Upper lobe of right lung (tissue), 1 donor: ENCODE measurements around the gene BMPR2. TPM values are rescaled to one million over a fixed set of nuclear protein-coding genes. Genes with fewer than 3 reads are reported as not detected.
A peak's percentile ranks its signal among the peaks of the same experiment; 100 is the strongest.
"Not testable (repeated sequence)": the region's sequence is repeated elsewhere in the genome, so short reads cannot be mapped to it uniquely, and the experiment has no call there.

ENCODE experiments used
- ATAC-seq: fragments of 200-7000 bp; cut with Tn5 transposase; one replicate; pipeline ENCODE4 v1.9.1; 2020; ENCODE audit warnings: mild to moderate bottlenecking, moderate library complexity
- DNase-seq: peaks from one replicate; pipeline ENCODE4 v3.0.0-alpha.2; 2020
- H3K27ac ChIP-seq: fragments of 200-600 bp; one replicate; pipeline ENCODE4 v1.8.0; 2022
- H3K27me3 ChIP-seq: fragments of 200-600 bp; one replicate; pipeline ENCODE4 v1.8.0; 2022; ENCODE audit warnings: mild to moderate bottlenecking
- H3K36me3 ChIP-seq: fragments of 200-600 bp; one replicate; pipeline ENCODE4 v1.8.0; 2022
- H3K4me1 ChIP-seq: fragments of 200-600 bp; one replicate; pipeline ENCODE4 v1.8.0; 2022
- H3K4me3 ChIP-seq: fragments of 200-600 bp; one replicate; pipeline ENCODE4 v1.8.0; 2022; ENCODE audit warnings: mild to moderate bottlenecking
- H3K9me3 ChIP-seq: fragments of 200-600 bp; one replicate; pipeline ENCODE4 v1.8.0; 2022
- CTCF ChIP-seq: fragments of 200-600 bp; IDR thresholded peaks from one replicate; pipeline ENCODE4 v1.8.0; 2022; ENCODE audit warnings: antibody characterized with exemption
- intact Hi-C: fragments of 100-400 bp; cut with DNase I; formaldehyde crosslinking; loops from one replicate; pipeline ENCODE4 v1.11.0; 2022
- total RNA-seq: library from RNA; stranded (reverse); fragmentation: NEBNext Ultra II Directional; extraction: Animal tissue kit (Norgen Biotek cat#: 25700); gene quantifications from one replicate; pipeline ENCODE4 v1.2.1, GENCODE V29; 2021
- donor health status: DM: no; HTN: yes; CAD: no; lungs with severe emphysema.

BMPR2 gene
- total RNA-seq, 1 donor from 2014 or later, result 139 TPM

GRCh38 chr2:202545931-202546330 is 169.8 kb downstream of the BMPR2 start:
- intact Hi-C loops, result no loop called here
- TF ChIP-seq CTCF, result no peak
- no peak for DNase-seq
- no peaks in the 10 kb centered on the region for H3K4me1 ChIP-seq
- H3K4me3 ChIP-seq, result no peak overlapping the region
- H3K27ac ChIP-seq, result no peak overlapping the region
- H3K9me3 ChIP-seq, result no peaks in the 10 kb centered on the region
- no peak for ATAC-seq
- no peaks in the 10 kb centered on the region for H3K27me3 ChIP-seq
- H3K36me3 ChIP-seq, result peaks cover 10% of the 10 kb centered on the region

- H3K36me3 ChIP-seq, ATAC-seq, H3K4me1 ChIP-seq, H3K9me3 ChIP-seq, H3K27ac ChIP-seq, intact Hi-C loops, DNase-seq, H3K27me3 ChIP-seq, H3K4me3 ChIP-seq: not testable (repeated sequence)
Measured at GRCh38 chr2:202546499-202547141, 170.5 kb downstream of the BMPR2 start.

DNA sequence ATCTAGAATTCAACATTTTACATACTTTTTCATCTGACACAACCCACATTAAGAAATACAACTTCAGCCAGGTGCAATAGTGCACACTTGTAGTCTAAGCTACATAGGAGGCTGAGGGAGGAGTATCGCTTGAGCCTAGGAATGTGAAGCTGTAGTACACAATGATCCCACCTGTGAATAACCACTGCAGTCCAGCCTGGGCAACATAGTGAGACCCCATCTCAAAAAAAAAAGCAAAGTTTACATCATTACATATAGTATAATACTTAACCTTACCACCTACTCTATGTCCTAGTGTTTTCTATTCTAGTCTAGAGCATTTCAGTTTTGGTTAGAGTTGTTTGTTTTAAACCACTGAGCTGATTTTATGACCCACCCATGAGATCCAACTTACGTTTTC is 172.1 kb downstream of the BMPR2 start:
- DNase-seq, result no peak
- Histone ChIP-seq H3K36me3 (peaks cover 16% of the 10 kb centered on the region), H3K27me3 (no peaks in the 10 kb centered on the region), H3K9me3 (no peaks in the 10 kb centered on the region), H3K4me3 (no peak overlapping the region), H3K27ac (no peak overlapping the region), H3K4me1 (no peaks in the 10 kb centered on the region)
- TF ChIP-seq CTCF, result no peak
- intact Hi-C loops, result no loop called here
- no peak for ATAC-seq

DNA sequence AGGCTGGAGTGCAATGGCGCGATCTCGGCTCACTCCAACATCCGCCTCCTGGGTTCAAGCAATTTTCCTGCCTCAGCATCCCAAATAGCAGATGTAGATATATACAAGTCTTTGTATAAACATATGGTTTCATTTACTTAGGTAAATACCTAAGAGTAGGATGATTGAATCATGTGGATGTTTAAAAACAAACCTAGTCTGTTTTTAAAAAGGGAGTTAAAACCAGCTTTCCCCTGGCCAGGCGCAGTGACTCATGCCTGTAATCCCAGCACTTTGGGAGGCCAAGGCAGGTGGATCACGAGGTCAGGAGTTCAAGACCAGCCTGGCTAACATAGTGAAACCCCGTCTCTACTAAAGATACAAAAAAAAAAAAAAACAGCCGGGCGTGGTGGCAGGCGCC is 174.9 kb downstream of the BMPR2 start:
- H3K36me3 ChIP-seq, result peaks cover 44% of the 10 kb centered on the region
- H3K4me3 ChIP-seq, H3K9me3 ChIP-seq, ATAC-seq, intact Hi-C loops, H3K27ac ChIP-seq, H3K4me1 ChIP-seq, H3K27me3 ChIP-seq: not testable (repeated sequence)
- peak; percentile 6 for DNase-seq

GRCh38 chr2:202555356-202555755 is 179.2 kb downstream of the BMPR2 start:
- no peak overlapping the region for H3K27ac ChIP-seq
- H3K4me1 ChIP-seq, result no peaks in the 10 kb centered on the region
- H3K27me3 ChIP-seq, result no peaks in the 10 kb centered on the region
- peaks cover 64% of the 10 kb centered on the region for H3K36me3 ChIP-seq
- no peak overlapping the region for H3K4me3 ChIP-seq
- no peaks in the 10 kb centered on the region for H3K9me3 ChIP-seq
- intact Hi-C loops, result no loop called here
- ATAC-seq (no peak), DNase-seq (no peak)
- no peak for TF ChIP-seq CTCF

- intact Hi-C loops, result no loop called here
- Histone ChIP-seq H3K4me3 (no peak overlapping the region), H3K27ac (no peak overlapping the region), H3K36me3 (peaks cover 56% of the 10 kb centered on the region), H3K9me3 (no peaks in the 10 kb centered on the region), H3K4me1 (no peaks in the 10 kb centered on the region), H3K27me3 (no peaks in the 10 kb centered on the region)
- no peak for TF ChIP-seq CTCF
- no peak for ATAC-seq
- DNase-seq, result no peak
Measured at GRCh38 chr2:202560200-202560599, 184.1 kb downstream of the BMPR2 start.

- H3K36me3 ChIP-seq, result peaks cover 30% of the 10 kb centered on the region
- no peak for DNase-seq
- no peak for ATAC-seq
- TF ChIP-seq CTCF, result no peak
- H3K27me3 ChIP-seq, result no peaks in the 10 kb centered on the region
- H3K4me3 ChIP-seq, result no peak overlapping the region
- intact Hi-C loops, result no loop called here
- no peaks in the 10 kb centered on the region for H3K4me1 ChIP-seq
- H3K9me3 ChIP-seq, result no peaks in the 10 kb centered on the region
- H3K27ac ChIP-seq, result no peak overlapping the region
Measured at GRCh38 chr2:202564226-202564625, 188.1 kb downstream of the BMPR2 start.
